Chondrocyte (in vitro differentiated cells): ENCODE measurements around the gene MCC. TPM values are rescaled to one million over a fixed set of nuclear protein-coding genes. Genes with fewer than 3 reads are reported as not detected.

Experiments used
- DNase-seq: peaks from one replicate; pipeline ENCODE4 v3.0.0; 2021; ENCODE audit warnings: mixed read lengths, low spot score
- H3K27ac Mint-ChIP-seq: one replicate; pipeline ENCODE4 v1.8.0; 2021; ENCODE audit warnings: mild to moderate bottlenecking, moderate library complexity, mixed read lengths; ENCODE audit not compliant: unreplicated experiment
- H3K27me3 Mint-ChIP-seq: 2 replicates; pipeline ENCODE4 v1.8.0; 2021; ENCODE audit warnings: low read depth, mixed read lengths
- H3K36me3 Mint-ChIP-seq: 2 replicates; pipeline ENCODE4 v1.8.0; 2021; ENCODE audit warnings: low read depth, mixed read lengths
- H3K4me1 Mint-ChIP-seq: 2 replicates; pipeline ENCODE4 v1.8.0; 2021; ENCODE audit warnings: low read depth, mild to moderate bottlenecking, mixed read lengths
- H3K4me3 Mint-ChIP-seq: one replicate; pipeline ENCODE4 v1.8.0; 2021; ENCODE audit warnings: mild to moderate bottlenecking, moderate library complexity, mixed read lengths; ENCODE audit not compliant: unreplicated experiment
- H3K9me3 Mint-ChIP-seq: 2 replicates; pipeline ENCODE4 v1.8.0; 2021; ENCODE audit warnings: low read depth, mixed read lengths
- CTCF ChIP-seq: fragments of 200-600 bp; sonication (generic); IDR thresholded peaks from 2 replicates; pipeline ENCODE4 v1.5.0; 2021; ENCODE audit warnings: antibody characterized with exemption, mild to moderate bottlenecking, moderate library complexity
- total RNA-seq: library from RNA; stranded (reverse); gene quantifications from 3 replicates; pipeline ENCODE4 v1.2.1, GENCODE V29; 2021

Gene MCC
- total RNA-seq, 1 donor from 2014 or later, result 15.0 TPM

- H3K4me1 Mint-ChIP-seq, result peaks cover 34% of the 10 kb centered on the region
- no peak overlapping the region for H3K4me3 Mint-ChIP-seq
- TF ChIP-seq CTCF, result no peak
- no peaks in the 10 kb centered on the region for H3K36me3 Mint-ChIP-seq
- no peak for DNase-seq
- H3K9me3 Mint-ChIP-seq, result no peaks in the 10 kb centered on the region
- H3K27ac Mint-ChIP-seq, result no peak overlapping the region
- H3K27me3 Mint-ChIP-seq, result no peaks in the 10 kb centered on the region
Measured at GRCh38 chr5:113219695-113220094, 268.6 kb downstream of the MCC start.

GRCh38 chr5:113218906-113219517 lies 269.2 kb downstream of the MCC start:
- Mint-ChIP-seq H3K27me3 (no peaks in the 10 kb centered on the region), H3K9me3 (no peaks in the 10 kb centered on the region), H3K4me1 (peaks cover 27% of the 10 kb centered on the region), H3K36me3 (no peaks in the 10 kb centered on the region), H3K27ac (no peak overlapping the region), H3K4me3 (peak overlapping the region; percentile 9)
- no peak for TF ChIP-seq CTCF
- no peak for DNase-seq

DNA sequence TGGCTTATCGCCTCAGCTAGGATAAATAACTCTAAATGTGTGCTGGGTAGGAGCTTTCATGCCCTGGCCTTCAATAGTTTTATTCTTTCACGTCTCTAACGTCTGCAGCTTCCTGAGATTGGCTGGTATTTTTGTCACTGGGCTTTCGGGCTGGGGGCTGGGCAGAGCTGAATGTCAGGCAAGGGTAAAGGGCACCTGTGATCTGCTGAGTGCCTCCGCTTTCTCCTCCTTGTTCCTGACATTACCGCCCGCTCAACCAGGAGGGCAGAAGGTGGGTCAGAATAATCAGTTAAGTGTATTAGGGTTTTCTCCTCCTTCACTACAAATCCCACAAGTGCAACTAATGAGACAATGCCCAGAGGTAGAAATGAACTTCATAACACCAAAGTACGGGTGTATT lies 270.1 kb downstream of the MCC start:
- peaks cover 23% of the 10 kb centered on the region for H3K4me1 Mint-ChIP-seq

GRCh38 chr5:113217619-113218184 lies 270.6 kb downstream of the MCC start:
- TF ChIP-seq CTCF, result no peak
- Mint-ChIP-seq H3K27ac (no peak overlapping the region), H3K27me3 (no peaks in the 10 kb centered on the region), H3K36me3 (no peaks in the 10 kb centered on the region), H3K4me3 (no peak overlapping the region), H3K9me3 (no peaks in the 10 kb centered on the region), H3K4me1 (peaks cover 23% of the 10 kb centered on the region)
- no peak for DNase-seq

More for the DNA sequence above, 270.1 kb downstream of the MCC start:
- H3K27ac Mint-ChIP-seq, result no peak overlapping the region
- no peak overlapping the region for H3K4me3 Mint-ChIP-seq
- H3K27me3 Mint-ChIP-seq, result no peaks in the 10 kb centered on the region
- no peaks in the 10 kb centered on the region for H3K36me3 Mint-ChIP-seq
- DNase-seq, result no peak
- no peaks in the 10 kb centered on the region for H3K9me3 Mint-ChIP-seq
- no peak for TF ChIP-seq CTCF

DNA sequence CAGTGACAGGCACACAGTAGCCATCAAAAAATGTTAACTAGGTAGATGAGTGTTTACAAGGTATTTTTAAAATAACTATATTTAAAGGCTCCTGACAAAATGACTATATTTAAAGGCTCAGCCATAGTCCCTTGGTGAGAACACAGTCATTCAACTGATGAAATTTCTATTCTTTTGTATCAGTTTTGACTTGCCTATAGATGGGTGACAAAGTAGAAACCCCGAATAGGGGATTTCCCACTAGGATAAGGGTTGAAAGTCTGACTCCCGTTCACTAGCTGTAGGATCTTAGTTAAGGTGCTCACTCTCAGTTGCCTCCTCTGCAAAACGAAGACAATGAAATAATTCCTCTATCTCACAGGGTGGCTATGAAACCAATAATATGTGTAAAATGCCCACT lies 271.7 kb downstream of the MCC start:
- no peak for DNase-seq
- Mint-ChIP-seq H3K36me3 (no peaks in the 10 kb centered on the region), H3K4me3 (no peak overlapping the region), H3K27ac (no peak overlapping the region), H3K4me1 (peaks cover 23% of the 10 kb centered on the region), H3K27me3 (no peaks in the 10 kb centered on the region), H3K9me3 (no peaks in the 10 kb centered on the region)
- no peak for TF ChIP-seq CTCF
